Inflammatory macrophage (primary cell): ENCODE measurements around the gene EFHD2.
"Not testable (repeated sequence)": the region's sequence is repeated elsewhere in the genome, so short reads cannot be mapped to it uniquely, and the experiment has no call there.

ENCODE experiments used
- DNase-seq, 2 donors: peaks; one replicate each; pipeline ENCODE4 v3.0.0-alpha.2; 2020 to 2022

The EFHD2 gene

GRCh38 chr1:15454256-15454655 is 44.6 kb downstream of the EFHD2 start:
- no peak for DNase-seq

- DNase-seq = peak in 1 of 2 donors; percentile 69
Observed at GRCh38 chr1:15455522-15455921, 45.8 kb downstream of the EFHD2 start.

- no peak for DNase-seq
Observed at GRCh38 chr1:15456313-15456954, 46.7 kb downstream of the EFHD2 start, which contains the start of gene CELA2A. CELA2A (plus strand) TSS chr1:15456732; CDS start chr1:15456754, 22 bp downstream.

- no peak for DNase-seq
Observed at GRCh38 chr1:15457585-15457984, 47.9 kb downstream of the EFHD2 start.

- DNase-seq = not testable (repeated sequence)
Observed at GRCh38 chr1:15458388-15458787, 48.7 kb downstream of the EFHD2 start.

GRCh38 chr1:15459771-15460707 is 50.4 kb downstream of the EFHD2 start:
- DNase-seq = peak; percentile 51 to 57

GRCh38 chr1:15460708-15461095 is 51.0 kb downstream of the EFHD2 start:
- DNase-seq = no peak

GRCh38 chr1:15463064-15463800 is 53.5 kb downstream of the EFHD2 start:
- DNase-seq = not testable (repeated sequence)

- DNase-seq = not testable (repeated sequence)
Observed at GRCh38 chr1:15463926-15464322, 54.2 kb downstream of the EFHD2 start.

GRCh38 chr1:15465674-15466073 is 56.0 kb downstream of the EFHD2 start:
- peak in 1 of 2 donors; percentile 51 for DNase-seq

GRCh38 chr1:15466955-15467625 is 57.4 kb downstream of the EFHD2 start:
- not testable (repeated sequence) for DNase-seq

GRCh38 chr1:15468145-15468544 is 58.5 kb downstream of the EFHD2 start:
- DNase-seq = no peak

GRCh38 chr1:15469361-15469760 is 59.7 kb downstream of the EFHD2 start:
- no peak for DNase-seq

- DNase-seq = not testable (repeated sequence)
Observed at GRCh38 chr1:15469821-15470448, 60.2 kb downstream of the EFHD2 start.

- not testable (repeated sequence) for DNase-seq
Observed at GRCh38 chr1:15471067-15471466, 61.4 kb downstream of the EFHD2 start.

- not testable (repeated sequence) for DNase-seq
Observed at GRCh38 chr1:15471723-15472122, 62.0 kb downstream of the EFHD2 start.

GRCh38 chr1:15472587-15472986 is 62.9 kb downstream of the EFHD2 start:
- no peak for DNase-seq

- DNase-seq = no peak
Observed at GRCh38 chr1:15475752-15476314, 66.1 kb downstream of the EFHD2 start, which contains the start of gene CELA2B. CELA2B (plus strand) TSS chr1:15476104; CDS start chr1:15476126, 22 bp downstream.

- DNase-seq = no peak
Observed at GRCh38 chr1:15476927-15477326, 67.2 kb downstream of the EFHD2 start.

GRCh38 chr1:15477646-15478212 is 68.0 kb downstream of the EFHD2 start:
- no peak for DNase-seq
